ENCODE data around the gene CARMIL3. TPM values are rescaled to one million over a fixed set of nuclear protein-coding genes. Genes with fewer than 3 reads are reported as not detected.

Gene CARMIL3
- total RNA-seq, 2 experiments from 2014 or later = 0.63 to 0.83 TPM

DNA sequence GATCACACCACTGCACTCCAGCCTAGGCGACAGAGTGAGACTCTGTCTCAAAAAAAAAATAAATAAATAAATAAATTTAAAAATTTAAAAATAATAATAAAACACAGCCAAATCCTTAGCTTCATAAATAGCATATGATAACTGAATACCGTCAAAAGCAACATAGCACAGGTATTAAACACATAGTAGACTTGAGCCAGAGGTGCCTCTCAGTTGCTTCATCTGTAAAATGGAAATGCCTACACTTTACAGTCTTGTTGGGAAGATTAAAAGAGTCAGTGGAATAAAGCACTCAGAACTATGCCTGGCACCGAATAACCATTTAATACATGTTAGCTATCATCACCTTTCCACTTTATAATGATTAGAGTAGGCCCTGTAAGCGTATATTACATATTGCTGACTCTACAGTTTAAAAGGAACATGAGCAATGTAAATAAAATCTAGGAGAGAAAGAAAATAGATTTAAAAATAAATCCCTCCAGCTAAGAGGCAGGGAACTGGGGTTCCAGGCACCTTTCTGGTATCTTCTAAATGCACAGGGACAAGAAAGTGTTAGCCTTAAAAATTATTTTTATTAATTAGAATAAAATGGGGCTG, 55.0 kb downstream of the CARMIL3 start:
- Mint-ChIP-seq H3K4me1 (ENCODE audit: low read depth) (peaks cover 18% of the 10 kb centered on the region), H3K36me3 (ENCODE audit: low read depth) (peaks cover 31% of the 10 kb centered on the region), H3K4me3 (no peak overlapping the region), H3K9me3 (no peaks in the 10 kb centered on the region), H3K27ac (no peak overlapping the region), H3K27me3 (no peaks in the 10 kb centered on the region)
- ATAC-seq = no peak
- ChIA-PET CTCF (interaction anchor here (0.9 to 10.8 kb wide), 10 partner anchors 11 to 72 kb away, joined by 3 to 218 read pairs (median 9); partner anchors contain the start of genes IRF9, PCK2, PSME2 and RNF31), POLR2A (interaction anchor here (1.0 to 9.1 kb wide), 4 partner anchors 9 to 54 kb away, joined by 3 to 80 read pairs (median 6); partner anchors contain the start of genes IRF9 and PCK2)
- no peak for TF ChIP-seq CTCF (IDR thresholded peaks at IDR 0.05)
- no peak for DNase-seq
- intact Hi-C loops (cut with micrococcal nuclease) = no loop called here

DNA sequence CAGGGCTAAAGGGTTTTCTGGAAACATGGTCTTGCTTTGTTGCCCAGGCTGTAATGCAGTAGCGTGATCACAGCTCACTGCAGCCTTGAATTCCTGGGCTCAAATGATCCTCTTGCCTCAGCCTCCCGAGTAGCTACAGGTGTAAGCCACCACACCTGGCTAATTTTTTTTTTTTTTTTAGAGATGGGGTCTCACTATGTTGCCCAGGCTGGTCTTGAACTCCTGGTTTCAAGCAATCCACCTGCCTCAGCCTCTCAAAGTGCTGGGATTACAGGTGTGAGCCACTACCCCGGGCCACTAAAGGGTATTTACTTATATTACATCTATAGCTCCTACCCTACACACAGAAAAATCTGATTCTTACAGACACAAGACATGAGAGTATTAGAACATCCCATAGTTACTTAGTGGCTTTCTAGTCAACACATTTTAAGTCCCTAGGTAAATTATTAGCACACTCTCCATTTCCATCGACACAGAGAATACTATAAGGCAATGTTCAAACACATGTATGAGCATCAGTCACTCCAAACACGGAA, 56.6 kb downstream of the CARMIL3 start:
- peaks cover 18% of the 10 kb centered on the region for H3K36me3 Mint-ChIP-seq (ENCODE audit: low read depth)
- TF ChIP-seq CTCF (IDR thresholded peaks at IDR 0.05) = no peak
- CTCF ChIA-PET = interaction anchor here (0.7 to 10.8 kb wide), 40 partner anchors 8 to 319 kb away, joined by 3 to 218 read pairs (median 5); partner anchors contain the start of genes CARMIL3, CHMP4A, CIDEB and CPNE6
- no peaks in the 10 kb centered on the region for H3K27me3 Mint-ChIP-seq
- no peak for DNase-seq
- peak overlapping the region; percentile 60 for H3K4me3 Mint-ChIP-seq
- no peaks in the 10 kb centered on the region for H3K9me3 Mint-ChIP-seq
- H3K4me1 Mint-ChIP-seq (ENCODE audit: low read depth) = peaks cover 20% of the 10 kb centered on the region
- intact Hi-C loops (cut with micrococcal nuclease) = loop anchor here (2.0 kb wide), 1 partner anchor 56 kb away; the partner anchor contains the start of gene CARMIL3
- POLR2A ChIA-PET = interaction anchor here (0.7 to 9.1 kb wide), 10 partner anchors 13 to 120 kb away, joined by 3 to 80 read pairs (median 4); partner anchors contain the start of genes DHRS4L2, IRF9, PCK2 and PSME1
- ATAC-seq = peak; percentile 31
- peak overlapping the region; percentile 99 for H3K27ac Mint-ChIP-seq

DNA sequence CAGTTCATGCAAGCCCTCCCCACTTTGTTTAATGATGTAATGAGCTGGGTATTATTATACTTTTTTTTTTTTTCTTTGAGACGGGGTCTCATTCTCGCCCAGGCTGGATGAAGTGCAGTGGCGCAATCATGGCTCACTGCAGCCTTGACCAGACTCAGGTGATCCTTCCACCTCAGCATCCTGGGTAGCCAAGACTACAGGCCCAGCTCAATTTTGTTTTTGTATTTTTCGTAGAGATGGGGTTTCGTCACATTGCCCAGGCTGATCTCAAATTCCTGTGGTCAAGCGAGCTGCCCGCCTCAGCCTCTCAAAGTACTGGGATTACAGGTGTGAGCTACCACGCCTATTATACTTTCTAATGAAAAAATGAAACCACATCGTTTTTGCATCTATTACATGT, 58.3 kb downstream of the CARMIL3 start:
- Mint-ChIP-seq H3K27ac (peak overlapping the region; percentile 68), H3K27me3 (no peaks in the 10 kb centered on the region), H3K4me1 (ENCODE audit: low read depth) (peaks cover 20% of the 10 kb centered on the region), H3K36me3 (ENCODE audit: low read depth) (peaks cover 4% of the 10 kb centered on the region), H3K4me3 (no peak overlapping the region), H3K9me3 (no peaks in the 10 kb centered on the region)
- TF ChIP-seq CTCF (IDR thresholded peaks at IDR 0.05) = no peak
- ChIA-PET CTCF (interaction anchor here (0.8 to 10.8 kb wide), 12 partner anchors 15 to 79 kb away, joined by 3 to 218 read pairs (median 7); partner anchors contain the start of genes CARMIL3, EMC9, IPO4 and IRF9), POLR2A (interaction anchor here (0.8 to 9.1 kb wide), 6 partner anchors 15 to 53 kb away, joined by 3 to 80 read pairs (median 6); partner anchors contain the start of genes EMC9 and PCK2)
- intact Hi-C loops (cut with micrococcal nuclease) = no loop called here
- ATAC-seq (no peak), DNase-seq (no peak)

DNA sequence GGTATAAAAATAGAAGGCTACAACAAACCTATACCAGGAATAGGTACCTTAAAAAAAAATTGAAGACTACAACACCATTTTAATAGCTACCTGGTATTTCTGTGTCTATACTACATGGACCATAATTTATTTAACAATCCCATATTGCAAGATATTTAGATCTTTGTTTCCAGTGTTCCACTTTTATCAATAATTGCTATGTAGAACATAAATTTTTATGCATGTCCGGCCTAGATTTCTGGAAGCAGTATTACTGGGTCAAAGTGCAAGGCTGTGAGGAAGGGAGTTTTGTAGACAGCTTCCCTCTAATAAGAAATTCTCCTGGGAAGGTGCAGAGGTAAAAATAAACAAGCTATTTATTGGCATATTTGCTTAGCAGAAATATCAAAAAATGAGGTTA, 58.7 kb downstream of the CARMIL3 start:
- H3K27me3 Mint-ChIP-seq = no peaks in the 10 kb centered on the region
- DNase-seq = no peak
- intact Hi-C loops (cut with micrococcal nuclease) = no loop called here
- no peak for TF ChIP-seq CTCF (IDR thresholded peaks at IDR 0.05)
- ChIA-PET POLR2A (interaction anchor here (1.3 to 9.1 kb wide), 5 partner anchors 15 to 54 kb away, joined by 5 to 80 read pairs (median 6); partner anchors contain the start of genes EMC9 and PCK2), CTCF (interaction anchor here (0.9 to 10.8 kb wide), 10 partner anchors 16 to 78 kb away, joined by 3 to 218 read pairs (median 12); partner anchors contain the start of genes CARMIL3, EMC9, IPO4 and IRF9)
- ATAC-seq = no peak
- no peak overlapping the region for H3K4me3 Mint-ChIP-seq
- H3K4me1 Mint-ChIP-seq (ENCODE audit: low read depth) = peaks cover 23% of the 10 kb centered on the region
- H3K36me3 Mint-ChIP-seq (ENCODE audit: low read depth) = peaks cover 4% of the 10 kb centered on the region
- no peak overlapping the region for H3K27ac Mint-ChIP-seq
- no peaks in the 10 kb centered on the region for H3K9me3 Mint-ChIP-seq
